Liver (tissue), 9 donors: Measurements from ENCODE around the gene ERBB2. TPM values are rescaled to one million over a fixed set of nuclear protein-coding genes. Genes with fewer than 3 reads are reported as not detected.
A peak's percentile ranks its signal among the peaks of the same experiment; 100 is the strongest.

ENCODE experiments used
- DNase-seq: peaks from one replicate; pipeline ENCODE4 v3.0.0-alpha.2; 2017; ENCODE audit warnings: low spot score
- H3K27ac ChIP-seq, 2 donors: one replicate each; pipeline ENCODE4 v1.7.0; 2013; ENCODE audit warnings: inconsistent platforms in 2 of 2, low read length in 2 of 2, control low read depth in 1 of 2, low read depth in 1 of 2, mild to moderate bottlenecking in 1 of 2
- H3K27me3 ChIP-seq, 4 donors: one replicate each; pipeline versions ENCODE4 v1.6.1 to v1.7.0; 2013; ENCODE audit warnings: low read length in 3 of 4, inconsistent platforms in 1 of 4, mild to moderate bottlenecking in 1 of 4, moderate library complexity in 1 of 4; ENCODE audit not compliant: control insufficient read depth in 4 of 4, insufficient read depth in 4 of 4
- H3K36me3 ChIP-seq, 4 donors: one replicate each; pipeline versions ENCODE4 v1.6.1 to v1.7.0; 2013; ENCODE audit warnings: low read length in 3 of 4, mild to moderate bottlenecking in 3 of 4, low read depth in 1 of 4, moderate library complexity in 1 of 4; ENCODE audit not compliant: control insufficient read depth in 4 of 4, insufficient read depth in 3 of 4
- H3K4me1 ChIP-seq, 4 donors: one replicate each; pipeline versions ENCODE4 v1.6.1 to v1.7.0; 2013; ENCODE audit warnings: low read length in 3 of 4, mild to moderate bottlenecking in 3 of 4, moderate library complexity in 1 of 4; ENCODE audit not compliant: control insufficient read depth in 4 of 4, insufficient read depth in 4 of 4
- H3K4me3 ChIP-seq, 3 donors: one replicate each; pipeline versions ENCODE4 v1.6.1 to v1.7.0; 2013; ENCODE audit warnings: low read length in 3 of 3, control low read depth in 1 of 3, low read depth in 1 of 3, mild to moderate bottlenecking in 1 of 3
- H3K9ac ChIP-seq, 2 donors: one replicate each; pipeline ENCODE4 v1.7.0; 2013; ENCODE audit warnings: low read length in 2 of 2, mild to moderate bottlenecking in 2 of 2, moderate library complexity in 2 of 2, control low read depth in 1 of 2, low read depth in 1 of 2
- H3K9me3 ChIP-seq, 4 donors: one replicate each; pipeline versions ENCODE4 v1.6.1 to v1.7.0; 2013; ENCODE audit warnings: low read length in 3 of 4; ENCODE audit not compliant: control insufficient read depth in 4 of 4
- ATF3 ChIP-seq: IDR thresholded peaks from 2 replicates; pipeline ENCODE4 v1.6.1; 2016; ENCODE audit warnings: antibody characterized with exemption
- CTCF ChIP-seq: fragments of 150-350 bp; IDR thresholded peaks from 2 replicates; pipeline ENCODE4 v1.5.1; 2017; ENCODE audit warnings: improper control_type of control experiment, low read depth, low read length; ENCODE audit not compliant: missing input control
- EGR1 ChIP-seq, 2 donors: IDR thresholded peaks; 2 replicates each; pipeline ENCODE4 v1.6.1; 2016 to 2018; ENCODE audit warnings: antibody characterized with exemption in 2 of 2, low read depth in 2 of 2
- FOXA1 ChIP-seq: IDR thresholded peaks from 2 replicates; pipeline ENCODE4 v1.6.1; 2016; ENCODE audit warnings: antibody characterized with exemption
- FOXA2 ChIP-seq: IDR thresholded peaks from 2 replicates; pipeline ENCODE4 v1.6.1; 2016; ENCODE audit warnings: antibody characterized with exemption
- GABPA ChIP-seq, 2 donors: IDR thresholded peaks in 1 of 2; conservative IDR thresholded peaks in 1 of 2; 2 replicates each; pipeline ENCODE4 v1.6.1; 2016; ENCODE audit warnings: antibody characterized with exemption in 2 of 2, mild to moderate bottlenecking in 1 of 2, moderate library complexity in 1 of 2
- MAX ChIP-seq: IDR thresholded peaks from 2 replicates; pipeline ENCODE4 v1.6.1; 2016; ENCODE audit warnings: antibody characterized with exemption
- RAD21 ChIP-seq, 2 donors: IDR thresholded peaks; 2 replicates each; pipeline ENCODE4 v1.6.1; 2016; ENCODE audit warnings: antibody characterized with exemption in 2 of 2, mild to moderate bottlenecking in 2 of 2
- REST ChIP-seq: IDR thresholded peaks from 2 replicates; pipeline ENCODE4 v1.6.1; 2016; ENCODE audit warnings: antibody characterized with exemption, mild to moderate bottlenecking
- YY1 ChIP-seq: IDR thresholded peaks from 2 replicates; pipeline ENCODE4 v1.6.1; 2016; ENCODE audit warnings: antibody characterized with exemption, mild to moderate bottlenecking
- ZBTB33 ChIP-seq: IDR thresholded peaks from 2 replicates; pipeline ENCODE4 v1.6.1; 2016; ENCODE audit warnings: antibody characterized with exemption
- WGBS: extraction: QIAGEN DNeasy Blood & Tissue Kit; methylation state at CpG from one replicate; pipeline ENCODE4 v1.1.7; 2013; 5-methylcytosine and 5-hydroxymethylcytosine counted together
- polyA plus RNA-seq, 2 donors: library from polyadenylated mRNA; stranded (reverse) in 1 of 2; unstranded in 1 of 2; fragments of 200-250 nt in 1 of 2; fragments of >200 nt in 1 of 2; fragmentation: Nextera tagmentation in 1 of 2; extraction: Ambion mirVana in 1 of 2; gene quantifications; one replicate each; pipeline versions ENCODE4 v1.2.1 to v1.2.3, GENCODE V29; 2013 to 2015
- total RNA-seq, 2 donors: library from RNA; depleted of rRNA; stranded (reverse); fragments of >200 nt; gene quantifications; one replicate each; pipeline ENCODE4 v1.2.3, GENCODE V29; 2014
- donor health status: healthy.
- donor health status: healthy.
- donor health status: healthy.
- donor health status: healthy.
- donor health status: healthy.

ERBB2 gene
- total and polyA plus RNA-seq, 4 donors, result 4.7 to 28.8 (median 15.7) TPM

GRCh38 chr17:39667945-39668924 lies 31.6 kb upstream of the ERBB2 start, which contains the start of gene PNMT:
Gene PNMT (plus strand): TSS chr17:39668453. CDS start chr17:39668476, 23 bp downstream.
- Histone ChIP-seq H3K27ac (no peak within 1 kb of the TSS), H3K9ac (peak within 1 kb of the TSS in 1 of 2 donors; percentile 2), H3K4me3 (peak within 1 kb of the TSS in 1 of 3 donors; percentile 34), H3K27me3 (no peaks in the 10 kb centered on the region), H3K36me3 (no peaks in the 10 kb centered on the region), H3K9me3 (no peaks in the 10 kb centered on the region), H3K4me1 (peaks cover 27 to 54% (median 43%) of the 10 kb centered on the region in 4 donors)
- peak; percentile 82 for DNase-seq
- TF ChIP-seq CTCF (peak; percentile 50), RAD21 (IDR thresholded peaks at IDR 0.05) (peak; percentile 48 to 73), MAX (no peak), YY1 (no peak), ZBTB33 (no peak), EGR1 (IDR thresholded peaks at IDR 0.05; ENCODE audit: low read depth in 2 of 2) (no peak), ATF3 (no peak), FOXA1 (no peak), REST (no peak), FOXA2 (no peak), GABPA (IDR thresholded peaks at IDR 0.05 in 1 of 2, conservative IDR thresholded peaks at IDR 0.05 in 1 of 2) (no peak)
- WGBS, result 4% methylated on average over 85 of the region's 85 CpGs
